ENCODE measurements around the gene DNAH5.

DNA sequence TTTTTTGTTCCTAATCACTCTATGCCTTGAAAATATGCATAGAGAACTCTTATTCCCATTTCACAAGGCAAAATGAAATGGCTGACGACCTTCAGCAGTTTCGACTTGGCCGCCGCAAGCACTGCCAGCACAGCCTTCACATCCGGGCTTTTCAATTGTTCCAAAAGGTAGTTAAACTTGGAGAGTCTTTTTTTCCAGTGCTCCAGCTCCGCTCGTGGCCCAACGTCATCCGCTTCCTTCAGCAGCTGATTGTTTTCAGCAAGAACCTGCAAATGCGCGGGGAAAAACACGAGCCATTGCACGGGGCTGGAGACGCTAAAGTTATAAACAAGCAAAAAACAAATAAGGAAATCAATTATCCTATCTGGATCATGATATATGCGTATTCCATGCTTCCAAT is 25.4 kb downstream of the DNAH5 start:
- TF ChIP-seq POLR2A (IDR thresholded peaks at IDR 0.05; ENCODE audit: low read length): no peak
- no peak for TF ChIP-seq GATA1 (IDR thresholded peaks at IDR 0.05; ENCODE audit: low read depth, low read length)

Measured in erythroblast (primary cell).